ENCODE data around the gene PLCB1. TPM values are rescaled to one million over a fixed set of nuclear protein-coding genes. Genes with fewer than 3 reads are reported as not detected.

The PLCB1 gene
- total and polyA plus RNA-seq, 10 of the 15 experiments (the other 5 are each of a cell fraction or from before 2014, with no cell fraction given): 0.05 to 5.3 (median 0.17) TPM; not detected in 1

- no TSS peak for BruUV-seq (replicated peaks)
- Histone ChIP-seq H3K9me3 (replicated peaks; ENCODE audit: control insufficient read depth, insufficient read depth, low read length) (no peaks in the 10 kb centered on the region), H3K27ac (ENCODE audit: control insufficient read depth, insufficient read depth) (no peak overlapping the region), H3K36me3 (ENCODE audit: control insufficient read depth in 2 of 2, insufficient read depth in 2 of 2, low read length in 1 of 2) (no peaks in the 10 kb centered on the region), H3K4me1 (ENCODE audit: control insufficient read depth, insufficient read depth, low read length) (no peaks in the 10 kb centered on the region), H3K4me3 (no peak overlapping the region), H3K4me2 (ENCODE audit: control insufficient read depth, insufficient read depth) (no peak overlapping the region), H3K79me2 (ENCODE audit: control insufficient read depth, insufficient read depth, low read length) (no peaks in the 10 kb centered on the region), H3K27me3 (replicated peaks in 1 of 2; ENCODE audit: control insufficient read depth in 2 of 2, insufficient read depth in 2 of 2, low read length in 1 of 2) (no peaks in the 10 kb centered on the region), H4K20me1 (ENCODE audit: control insufficient read depth, insufficient read depth) (no peaks in the 10 kb centered on the region), H2AFZ (ENCODE audit: control insufficient read depth, low read depth, low read length) (no peak overlapping the region), H3K9ac (ENCODE audit: control insufficient read depth, insufficient read depth, low read length) (no peak overlapping the region)
- intact Hi-C loops (cut with micrococcal nuclease; ENCODE audit: unreplicated experiment): no loop called here
- ATAC-seq (peak; percentile 87), FAIRE-seq (no peak), DNase-seq (ENCODE audit: low read depth, low spot score) (no peak)
- ChIA-PET SMC1A (ENCODE audit: uncharacterized antibody, unreplicated experiment) (interaction anchor here (0.8 to 1.9 kb wide), 5 partner anchors 14 to 273 kb away, joined by 3 to 7 read pairs (median 4); no protein-coding TSS in a partner anchor), CTCF (interaction anchor here (1.6 to 2.9 kb wide), 2 partner anchors 15 to 135 kb away, joined by 5 to 12 read pairs; no protein-coding TSS in a partner anchor), RAD21 (ENCODE audit: unreplicated experiment) (no interaction called here), POLR2A (no interaction called here)
- WGBS (ENCODE audit: insufficient coverage, insufficient replicate concordance, low lambda C conversion rate, missing lambda C conversion rate): 27% methylated on average over 3 of the region's 3 CpGs
- in situ Hi-C loops (cut with MboI): no loop called here
- TF ChIP-seq JUNB (IDR thresholded peaks at IDR 0.05) (0 out of 2 replicates have a peak, but pooled peaks have one; percentile 6), SREBF2 (IDR thresholded peaks at IDR 0.05; ENCODE audit: low read length) (no peak), ZNF24 (IDR thresholded peaks at IDR 0.05) (no peak), SKIL (IDR thresholded peaks at IDR 0.05; ENCODE audit: low read depth, poor library complexity, severe bottlenecking) (no peak), RBBP5 (conservative IDR thresholded peaks at IDR 0.05) (no peak), SIX5 (IDR thresholded peaks at IDR 0.05; ENCODE audit: low read depth, low read length, severe bottlenecking) (no peak), ETV6 (conservative IDR thresholded peaks at IDR 0.05 in 1 of 2, IDR thresholded peaks at IDR 0.05 in 1 of 2; ENCODE audit: borderline replicate concordance in 1 of 2, low read depth in 1 of 2) (no peak), ZNF622 (IDR thresholded peaks at IDR 0.05) (no peak), TAF1 (IDR thresholded peaks at IDR 0.05; ENCODE audit: borderline replicate concordance, low read depth, low read length) (no peak), EZH2 (IDR thresholded peaks at IDR 0.05; ENCODE audit: borderline replicate concordance, control insufficient read depth, low read depth, low read length) (no peak), PAX8 (IDR thresholded peaks at IDR 0.05) (no peak)
- TF ChIP-seq, protein P1, sequence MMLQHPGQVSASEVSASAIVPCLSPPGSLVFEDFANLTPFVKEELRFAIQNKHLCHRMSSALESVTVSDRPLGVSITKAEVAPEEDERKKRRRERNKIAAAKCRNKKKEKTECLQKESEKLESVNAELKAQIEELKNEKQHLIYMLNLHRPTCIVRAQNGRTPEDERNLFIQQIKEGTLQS (IDR thresholded peaks at IDR 0.05; ENCODE audit: borderline replicate concordance, extremely low read depth, low read depth, low read length): no peak
- TF ChIP-seq, protein P2, sequence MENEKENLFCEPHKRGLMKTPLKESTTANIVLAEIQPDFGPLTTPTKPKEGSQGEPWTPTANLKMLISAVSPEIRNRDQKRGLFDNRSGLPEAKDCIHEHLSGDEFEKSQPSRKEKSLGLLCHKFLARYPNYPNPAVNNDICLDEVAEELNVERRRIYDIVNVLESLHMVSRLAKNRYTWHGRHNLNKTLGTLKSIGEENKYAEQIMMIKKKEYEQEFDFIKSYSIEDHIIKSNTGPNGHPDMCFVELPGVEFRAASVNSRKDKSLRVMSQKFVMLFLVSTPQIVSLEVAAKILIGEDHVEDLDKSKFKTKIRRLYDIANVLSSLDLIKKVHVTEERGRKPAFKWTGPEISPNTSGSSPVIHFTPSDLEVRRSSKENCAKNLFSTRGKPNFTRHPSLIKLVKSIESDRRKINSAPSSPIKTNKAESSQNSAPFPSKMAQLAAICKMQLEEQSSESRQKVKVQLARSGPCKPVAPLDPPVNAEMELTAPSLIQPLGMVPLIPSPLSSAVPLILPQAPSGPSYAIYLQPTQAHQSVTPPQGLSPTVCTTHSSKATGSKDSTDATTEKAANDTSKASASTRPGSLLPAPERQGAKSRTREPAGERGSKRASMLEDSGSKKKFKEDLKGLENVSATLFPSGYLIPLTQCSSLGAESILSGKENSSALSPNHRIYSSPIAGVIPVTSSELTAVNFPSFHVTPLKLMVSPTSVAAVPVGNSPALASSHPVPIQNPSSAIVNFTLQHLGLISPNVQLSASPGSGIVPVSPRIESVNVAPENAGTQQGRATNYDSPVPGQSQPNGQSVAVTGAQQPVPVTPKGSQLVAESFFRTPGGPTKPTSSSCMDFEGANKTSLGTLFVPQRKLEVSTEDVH (IDR thresholded peaks at IDR 0.05; ENCODE audit: low read depth, partially characterized antibody): no peak
- TF ChIP-seq, protein P3, sequence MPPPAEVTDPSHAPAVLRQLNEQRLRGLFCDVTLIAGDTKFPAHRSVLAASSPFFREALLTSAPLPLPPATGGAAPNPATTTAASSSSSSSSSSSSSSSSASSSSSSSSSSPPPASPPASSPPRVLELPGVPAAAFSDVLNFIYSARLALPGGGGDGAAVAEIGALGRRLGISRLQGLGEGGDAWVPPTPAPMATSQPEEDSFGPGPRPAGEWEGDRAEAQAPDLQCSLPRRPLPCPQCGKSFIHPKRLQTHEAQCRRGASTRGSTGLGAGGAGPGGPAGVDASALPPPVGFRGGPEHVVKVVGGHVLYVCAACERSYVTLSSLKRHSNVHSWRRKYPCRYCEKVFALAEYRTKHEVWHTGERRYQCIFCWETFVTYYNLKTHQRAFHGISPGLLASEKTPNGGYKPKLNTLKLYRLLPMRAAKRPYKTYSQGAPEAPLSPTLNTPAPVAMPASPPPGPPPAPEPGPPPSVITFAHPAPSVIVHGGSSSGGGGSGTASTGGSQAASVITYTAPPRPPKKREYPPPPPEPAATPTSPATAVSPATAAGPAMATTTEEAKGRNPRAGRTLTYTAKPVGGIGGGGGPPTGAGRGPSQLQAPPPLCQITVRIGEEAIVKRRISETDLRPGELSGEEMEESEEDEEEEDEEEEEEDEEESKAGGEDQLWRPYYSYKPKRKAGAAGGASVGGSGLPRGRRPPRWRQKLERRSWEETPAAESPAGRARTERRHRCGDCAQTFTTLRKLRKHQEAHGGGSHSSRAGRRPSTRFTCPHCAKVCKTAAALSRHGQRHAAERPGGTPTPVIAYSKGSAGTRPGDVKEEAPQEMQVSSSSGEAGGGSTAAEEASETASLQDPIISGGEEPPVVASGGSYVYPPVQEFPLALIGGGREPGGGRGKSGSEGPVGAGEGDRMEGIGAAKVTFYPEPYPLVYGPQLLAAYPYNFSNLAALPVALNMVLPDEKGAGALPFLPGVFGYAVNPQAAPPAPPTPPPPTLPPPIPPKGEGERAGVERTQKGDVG (CRISPR knock-in tag; IDR thresholded peaks at IDR 0.05): no peak
- TF ChIP-seq, protein P4, sequence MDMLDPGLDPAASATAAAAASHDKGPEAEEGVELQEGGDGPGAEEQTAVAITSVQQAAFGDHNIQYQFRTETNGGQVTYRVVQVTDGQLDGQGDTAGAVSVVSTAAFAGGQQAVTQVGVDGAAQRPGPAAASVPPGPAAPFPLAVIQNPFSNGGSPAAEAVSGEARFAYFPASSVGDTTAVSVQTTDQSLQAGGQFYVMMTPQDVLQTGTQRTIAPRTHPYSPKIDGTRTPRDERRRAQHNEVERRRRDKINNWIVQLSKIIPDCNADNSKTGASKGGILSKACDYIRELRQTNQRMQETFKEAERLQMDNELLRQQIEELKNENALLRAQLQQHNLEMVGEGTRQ (IDR thresholded peaks at IDR 0.05; ENCODE audit: borderline replicate concordance, low read depth, low read length): no peak
Measured at GRCh38 chr20:8587810-8588209, 455.7 kb downstream of the PLCB1 start.
